ENCODE results near the gene IL33. TPM values are rescaled to one million over a fixed set of nuclear protein-coding genes. Genes with fewer than 3 reads are reported as not detected.

IL33 gene
- total RNA-seq, 1 donor from 2014 or later = not detected

- DNase-seq (ENCODE audit: low spot score) = no peak
- Mint-ChIP-seq H3K27ac (ENCODE audit: unreplicated experiment) (no peak overlapping the region), H3K4me3 (ENCODE audit: unreplicated experiment) (no peak overlapping the region), H3K4me1 (ENCODE audit: low read depth) (peaks cover 4% of the 10 kb centered on the region), H3K36me3 (ENCODE audit: low read depth) (no peaks in the 10 kb centered on the region), H3K9me3 (ENCODE audit: low read depth) (peaks cover 6% of the 10 kb centered on the region), H3K27me3 (ENCODE audit: low read depth) (no peaks in the 10 kb centered on the region)
- no peak for TF ChIP-seq CTCF (IDR thresholded peaks at IDR 0.05)
These were observed 24.1 kb downstream of the IL33 start for GRCh38 chr9:6239694-6240093.

- no peak for TF ChIP-seq CTCF (IDR thresholded peaks at IDR 0.05)
- Mint-ChIP-seq H3K9me3 (ENCODE audit: low read depth) (peaks cover 9% of the 10 kb centered on the region), H3K27me3 (ENCODE audit: low read depth) (peaks cover 8% of the 10 kb centered on the region), H3K27ac (ENCODE audit: unreplicated experiment) (no peak overlapping the region), H3K36me3 (ENCODE audit: low read depth) (no peaks in the 10 kb centered on the region), H3K4me1 (ENCODE audit: low read depth) (peaks cover 4% of the 10 kb centered on the region), H3K4me3 (ENCODE audit: unreplicated experiment) (no peak overlapping the region)
- DNase-seq (ENCODE audit: low spot score) = no peak
These were observed 28.1 kb downstream of the IL33 start for GRCh38 chr9:6243746-6244145.

GRCh38 chr9:6247266-6247665 lies 31.7 kb downstream of the IL33 start:
- Mint-ChIP-seq H3K27ac (ENCODE audit: unreplicated experiment) (no peak overlapping the region), H3K9me3 (ENCODE audit: low read depth) (peaks cover 3% of the 10 kb centered on the region), H3K27me3 (ENCODE audit: low read depth) (peaks cover 11% of the 10 kb centered on the region), H3K36me3 (ENCODE audit: low read depth) (no peaks in the 10 kb centered on the region), H3K4me3 (ENCODE audit: unreplicated experiment) (no peak overlapping the region), H3K4me1 (ENCODE audit: low read depth) (no peaks in the 10 kb centered on the region)
- no peak for DNase-seq (ENCODE audit: low spot score)
- TF ChIP-seq CTCF (IDR thresholded peaks at IDR 0.05) = no peak

GRCh38 chr9:6268826-6269397 lies 53.3 kb downstream of the IL33 start:
- no peak overlapping the region for H3K4me3 Mint-ChIP-seq (ENCODE audit: unreplicated experiment)
- H3K4me1 Mint-ChIP-seq (ENCODE audit: low read depth) = no peaks in the 10 kb centered on the region
- no peak for DNase-seq (ENCODE audit: low spot score)
- H3K27me3 Mint-ChIP-seq (ENCODE audit: low read depth) = peaks cover 6% of the 10 kb centered on the region
- H3K9me3 Mint-ChIP-seq (ENCODE audit: low read depth) = peaks cover 3% of the 10 kb centered on the region
- no peaks in the 10 kb centered on the region for H3K36me3 Mint-ChIP-seq (ENCODE audit: low read depth)
- no peak overlapping the region for H3K27ac Mint-ChIP-seq (ENCODE audit: unreplicated experiment)
- no peak for TF ChIP-seq CTCF (IDR thresholded peaks at IDR 0.05)

GRCh38 chr9:6270896-6271295 lies 55.3 kb downstream of the IL33 start:
- no peaks in the 10 kb centered on the region for H3K9me3 Mint-ChIP-seq (ENCODE audit: low read depth)
- DNase-seq (ENCODE audit: low spot score) = no peak
- no peaks in the 10 kb centered on the region for H3K36me3 Mint-ChIP-seq (ENCODE audit: low read depth)
- no peak for TF ChIP-seq CTCF (IDR thresholded peaks at IDR 0.05)
- H3K27ac Mint-ChIP-seq (ENCODE audit: unreplicated experiment) = no peak overlapping the region
- no peak overlapping the region for H3K4me3 Mint-ChIP-seq (ENCODE audit: unreplicated experiment)
- H3K4me1 Mint-ChIP-seq (ENCODE audit: low read depth) = no peaks in the 10 kb centered on the region
- H3K27me3 Mint-ChIP-seq (ENCODE audit: low read depth) = peaks cover 11% of the 10 kb centered on the region

All from chondrocyte (in vitro differentiated cells).